ENCODE data around the gene UNKL.

UNKL gene

GRCh38 chr16:1351582-1352362, 62.7 kb downstream of the UNKL start, which contains the start of the genes GNPTG and TSR3:
TSS of gene GNPTG (plus strand) at chr16:1351931. CDS start at chr16:1351966, 35 bp downstream.
TSS of gene TSR3 (minus strand) at chr16:1351878. CDS start at chr16:1351804, 74 bp downstream.
- peak; percentile 86 for DNase-seq (ENCODE audit: low spot score)

DNA sequence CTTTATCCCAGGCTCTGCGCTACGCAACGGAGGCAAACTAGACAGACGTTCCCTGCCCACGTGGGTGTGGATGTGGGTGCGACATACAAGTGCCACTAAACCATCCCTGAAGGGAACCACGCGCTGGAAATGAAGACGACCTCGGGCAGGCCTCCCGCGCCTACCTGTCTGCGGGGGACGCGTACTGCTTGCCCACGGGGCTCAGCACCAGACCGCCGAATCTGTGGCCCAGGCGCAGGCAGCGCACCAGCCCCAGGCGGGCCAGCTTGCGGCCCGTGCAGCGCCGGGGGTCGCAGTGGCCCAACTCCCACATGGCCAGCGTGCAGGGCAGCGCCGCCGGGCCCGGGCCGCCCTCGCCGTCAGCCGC, 63.3 kb downstream of the UNKL start:
- DNase-seq (ENCODE audit: low spot score), result no peak

GRCh38 chr16:1350691-1351090, 63.8 kb downstream of the UNKL start:
- no peak for DNase-seq (ENCODE audit: low spot score)

DNA sequence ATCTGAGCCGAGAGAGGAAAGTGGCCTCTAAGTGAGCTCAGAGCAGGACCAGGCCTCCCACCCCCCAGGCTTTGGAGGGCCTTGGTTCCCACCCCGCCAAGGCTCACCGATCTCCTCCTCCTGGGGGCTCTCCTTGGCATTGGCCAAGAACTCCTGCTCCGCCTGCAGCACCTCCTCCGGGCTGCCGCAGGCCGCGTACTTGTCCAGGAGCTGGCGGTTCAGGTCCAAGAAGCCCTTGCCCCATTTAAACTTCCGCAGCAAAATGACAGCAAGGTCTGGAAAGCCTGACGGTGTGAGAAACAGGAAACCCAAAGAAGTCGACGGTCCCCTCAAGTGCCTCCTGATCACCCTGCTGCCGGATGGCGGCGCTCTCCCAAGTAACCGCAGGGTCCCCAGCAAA, 64.6 kb downstream of the UNKL start:
- no peak for DNase-seq (ENCODE audit: low spot score)

GRCh38 chr16:1349351-1349750, 65.2 kb downstream of the UNKL start:
- no peak for DNase-seq (ENCODE audit: low spot score)

DNA sequence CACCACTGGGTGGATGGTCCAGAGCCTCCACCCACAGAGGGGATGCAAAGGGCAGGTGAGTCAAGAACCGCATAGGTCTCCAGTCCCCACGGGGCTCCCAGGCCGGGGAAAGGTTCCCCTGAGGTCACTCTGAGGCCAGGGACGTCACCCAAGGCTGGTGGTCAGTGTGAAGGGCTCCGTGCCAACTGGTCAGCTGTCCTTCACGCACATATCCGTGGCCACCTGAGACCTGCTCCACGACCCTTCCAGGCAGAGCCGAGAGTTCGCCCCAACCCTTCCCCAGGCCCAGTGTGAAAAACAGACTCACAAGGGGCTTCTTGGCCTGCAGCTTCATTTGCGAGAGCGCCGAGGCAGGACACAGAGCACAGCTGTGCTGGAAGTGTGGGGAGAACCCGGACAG, 65.6 kb downstream of the UNKL start:
- DNase-seq (ENCODE audit: low spot score), result no peak

DNA sequence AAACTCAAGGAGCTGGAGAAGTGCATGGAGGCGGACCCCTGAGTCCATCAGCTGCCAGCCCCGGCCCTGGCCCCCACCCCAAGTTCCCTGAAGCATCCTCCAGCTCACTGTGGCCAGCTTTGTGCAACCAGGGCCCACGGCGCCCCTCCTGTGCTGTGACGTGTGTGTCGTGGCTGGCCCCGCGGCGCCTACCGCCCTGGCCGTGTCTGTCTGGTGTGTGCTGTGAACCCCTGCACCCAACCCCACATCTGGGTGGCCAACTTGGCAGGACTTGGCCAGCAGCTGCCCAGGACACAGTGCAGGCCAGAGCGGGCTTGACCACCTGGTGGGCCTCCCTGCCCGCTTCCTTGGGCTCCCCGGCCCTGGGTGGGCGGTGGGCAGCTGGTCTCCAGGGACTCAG, 66.1 kb downstream of the UNKL start:
- DNase-seq (ENCODE audit: low spot score), result no peak

GRCh38 chr16:1347962-1348361, 66.5 kb downstream of the UNKL start:
- DNase-seq (ENCODE audit: low spot score), result no peak

DNA sequence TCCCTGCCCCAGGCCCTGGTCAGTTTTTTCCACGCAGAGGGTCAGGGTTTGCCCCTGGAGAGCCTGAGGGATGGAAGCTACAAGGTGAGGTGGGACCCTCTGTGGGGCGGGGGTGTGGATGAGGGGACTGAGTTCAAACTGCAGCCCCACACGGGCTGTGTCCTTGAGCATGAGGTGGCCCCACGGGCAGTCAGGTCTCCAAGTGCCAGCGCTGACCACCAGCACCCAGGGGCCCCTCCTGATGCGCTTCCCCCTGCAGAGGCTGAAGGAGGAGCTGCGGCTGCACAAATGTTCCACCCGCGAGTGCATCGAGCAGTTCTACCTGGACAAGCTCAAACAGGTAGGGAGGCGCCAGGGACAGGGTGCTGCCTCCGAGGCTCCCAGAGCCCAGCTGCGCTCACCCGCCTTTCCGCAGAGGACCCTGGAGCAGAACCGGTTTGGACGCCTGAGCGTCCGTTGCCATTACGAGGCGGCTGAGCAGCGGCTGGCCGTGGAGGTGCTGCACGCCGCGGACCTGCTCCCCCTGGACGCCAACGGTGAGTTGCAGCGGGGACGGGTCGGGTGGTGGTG, 67.1 kb downstream of the UNKL start:
- no peak for DNase-seq (ENCODE audit: low spot score)

DNA sequence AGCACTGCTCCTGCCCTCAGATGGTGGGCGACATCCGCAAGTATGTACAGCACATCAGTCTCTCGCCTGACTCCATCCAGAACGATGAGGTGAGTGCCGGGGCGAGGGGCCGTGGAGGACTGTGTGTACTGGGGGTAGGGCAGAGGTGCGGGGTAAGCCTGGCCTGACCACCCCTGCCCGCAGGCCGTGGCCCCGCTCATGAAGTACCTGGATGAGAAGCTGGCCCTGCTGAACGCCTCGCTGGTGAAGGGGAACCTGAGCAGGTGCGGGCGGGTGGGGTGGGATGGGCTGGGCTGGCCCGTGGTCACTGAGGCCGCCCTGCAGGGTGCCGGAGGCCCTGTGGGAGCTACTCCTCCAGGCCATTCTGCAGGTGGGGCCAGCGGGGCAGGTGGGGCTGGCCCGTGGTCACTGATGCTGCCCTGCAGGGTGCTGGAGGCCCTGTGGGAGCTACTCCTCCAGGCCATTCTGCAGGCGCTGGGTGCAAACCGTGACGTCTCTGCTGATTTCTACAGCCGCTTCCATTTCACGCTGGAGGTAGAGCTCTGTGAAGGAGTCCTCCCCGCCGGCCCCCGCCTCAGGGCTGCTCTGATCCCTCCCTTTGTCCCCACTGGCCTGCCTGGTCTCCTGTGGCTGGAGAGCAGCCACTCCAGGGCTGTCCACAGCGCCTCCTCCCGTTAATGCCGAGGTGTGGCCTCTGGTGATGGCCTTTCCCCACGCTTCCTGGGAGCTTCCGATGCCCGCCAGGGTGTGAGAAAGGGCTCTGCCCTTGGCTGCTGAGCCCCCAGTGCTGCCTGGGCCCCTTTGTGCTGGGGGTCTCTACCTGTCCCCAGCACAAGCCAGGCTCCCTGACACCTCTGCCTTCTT, 67.8 kb downstream of the UNKL start:
- DNase-seq (ENCODE audit: low spot score), result no peak

GRCh38 chr16:1345651-1346421, 68.7 kb downstream of the UNKL start:
- no peak for DNase-seq (ENCODE audit: low spot score)

GRCh38 chr16:1345087-1345486, 69.4 kb downstream of the UNKL start:
- no peak for DNase-seq (ENCODE audit: low spot score)

DNA sequence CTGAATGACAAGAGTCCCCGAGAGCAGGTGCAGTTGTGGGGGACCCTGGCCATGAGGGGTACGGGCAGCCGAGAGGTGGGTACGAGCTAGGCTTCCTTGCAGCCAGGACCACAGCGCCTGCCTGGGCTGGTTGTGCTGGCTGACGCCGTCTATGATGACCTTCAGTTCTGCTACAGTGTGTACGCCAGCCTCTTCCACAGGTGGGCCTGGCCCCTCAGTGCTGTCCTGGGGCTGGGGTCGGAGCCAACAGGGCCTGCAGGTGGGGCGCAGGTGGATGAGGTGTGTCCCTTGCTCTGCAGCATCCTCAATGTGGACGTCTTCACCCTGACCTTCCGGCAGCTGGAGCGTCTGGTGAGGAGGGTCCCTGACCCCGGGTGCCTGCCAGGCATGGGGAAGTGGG, 70.0 kb downstream of the UNKL start:
- no peak for DNase-seq (ENCODE audit: low spot score)

DNA sequence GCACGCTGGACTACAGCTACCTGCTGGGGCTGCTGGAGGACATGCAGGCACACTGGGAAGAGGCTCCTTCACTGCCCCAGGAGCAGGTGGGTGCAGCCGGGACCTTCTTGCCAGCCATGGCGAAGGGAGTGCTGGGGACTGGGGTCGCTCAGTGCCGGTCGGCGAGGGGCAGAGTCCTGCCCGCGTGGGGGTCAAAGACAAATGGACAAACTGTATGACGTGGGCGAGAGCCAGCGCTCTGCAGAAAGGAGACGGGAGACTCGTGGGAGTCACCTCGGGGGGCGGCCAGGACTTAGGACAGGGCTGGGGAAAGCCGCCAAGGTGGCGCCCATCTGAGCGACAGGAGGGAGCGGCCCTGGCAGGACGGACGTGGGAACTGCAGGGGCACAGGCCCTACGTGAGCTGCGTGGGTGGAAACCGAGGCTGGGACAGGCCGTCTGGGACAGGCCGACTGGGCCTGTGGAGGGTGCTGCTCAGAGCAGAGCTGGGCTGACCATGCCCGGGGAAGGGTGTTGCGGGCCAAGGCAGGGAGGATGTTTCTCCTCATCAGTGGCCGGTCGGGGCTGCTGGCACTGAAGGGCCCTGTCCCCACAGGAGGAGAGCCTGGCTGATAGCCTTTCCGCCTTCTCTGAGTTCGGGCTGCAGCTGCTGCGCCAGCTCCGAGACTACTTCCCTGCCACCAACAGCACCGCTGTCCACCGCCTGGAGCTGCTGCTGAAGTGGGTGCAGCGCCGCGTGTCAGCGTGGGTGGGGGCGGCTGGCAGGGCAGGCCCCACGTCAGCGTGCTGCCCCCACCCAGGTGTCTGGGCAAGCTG, 70.9 kb downstream of the UNKL start:
- DNase-seq (ENCODE audit: low spot score), result no peak

GRCh38 chr16:1342526-1343427, 71.7 kb downstream of the UNKL start:
- peak; percentile 98 for DNase-seq (ENCODE audit: low spot score)

GRCh38 chr16:1341495-1342420, 72.7 kb downstream of the UNKL start:
- no peak for DNase-seq (ENCODE audit: low spot score)

DNA sequence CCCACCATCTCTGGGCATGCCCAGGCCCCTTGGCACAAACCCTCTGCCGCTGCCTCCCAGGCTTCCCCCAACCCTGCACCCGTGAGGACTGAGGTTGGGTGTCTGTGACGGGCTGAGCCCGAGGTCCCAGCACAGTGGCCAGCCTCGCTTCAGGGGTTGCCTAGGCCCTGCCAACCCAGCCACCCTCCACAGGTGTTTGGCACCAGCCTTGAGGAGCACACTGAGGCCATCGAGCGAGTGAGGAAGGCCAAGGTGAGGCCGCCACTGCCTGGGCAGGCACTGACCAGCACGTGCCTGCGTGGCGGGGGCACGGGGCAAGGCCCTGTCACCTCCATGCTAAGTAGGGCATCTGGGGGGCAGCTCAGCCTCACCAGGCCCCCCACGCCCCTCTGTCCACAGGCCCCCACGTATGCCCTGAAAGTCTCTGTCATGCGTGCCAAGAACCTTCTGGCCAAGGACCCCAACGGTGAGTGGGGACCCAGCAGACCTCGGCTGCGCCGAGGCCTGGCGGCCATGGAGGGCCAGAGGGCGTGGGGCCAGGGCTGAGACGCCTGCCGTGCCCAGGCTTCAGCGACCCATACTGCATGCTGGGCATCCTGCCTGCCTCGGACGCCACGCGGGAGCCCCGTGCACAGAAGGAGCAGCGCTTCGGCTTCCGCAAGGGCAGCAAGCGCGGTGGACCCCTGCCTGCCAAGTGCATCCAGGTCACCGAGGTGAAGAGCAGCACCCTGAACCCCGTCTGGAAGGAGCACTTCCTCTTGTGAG, 73.6 kb downstream of the UNKL start:
- no peak for DNase-seq (ENCODE audit: low spot score)
